WTC11 (cell line): ENCODE measurements around the gene GIGYF2. TPM values are rescaled to one million over a fixed set of nuclear protein-coding genes. Genes with fewer than 3 reads are reported as not detected.
"Not testable (repeated sequence)": the region's sequence is repeated elsewhere in the genome, so short reads cannot be mapped to it uniquely, and the experiment has no call there.

Experiments used
- ATAC-seq: fragments of 200-7000 bp; cut with Tn5 transposase; 2 replicates; pipeline ENCODE4 v1.10.0; 2021; ENCODE audit warnings: mild to moderate bottlenecking, moderate library complexity
- CTCF ChIA-PET: fragments of 300-600 bp; sonication (Branson Sonifier 250); formaldehyde crosslinking; loops from one replicate; lab custom pipeline; 2021; ENCODE audit warnings: antibody characterized with exemption; lab: Charles Lee
- POLR2A ChIA-PET: fragments of 350-600 bp; sonication (Branson Sonifier 250); formaldehyde crosslinking; loops from one replicate; lab custom pipeline; 2021; ENCODE audit warnings: antibody characterized with exemption; lab: Charles Lee
- DNase-seq: peaks from one replicate; pipeline ENCODE4 v3.0.0; 2021; ENCODE audit warnings: low spot score
- H3K27ac Mint-ChIP-seq: 2 replicates; pipeline ENCODE4 v1.8.0; 2021; ENCODE audit warnings: mixed read lengths
- H3K27me3 Mint-ChIP-seq: 2 replicates; pipeline ENCODE4 v1.8.0; 2021; ENCODE audit warnings: low read depth, mild to moderate bottlenecking, moderate library complexity, mixed read lengths
- H3K36me3 Mint-ChIP-seq: 2 replicates; pipeline ENCODE4 v1.8.0; 2021; ENCODE audit warnings: mixed read lengths
- H3K4me1 Mint-ChIP-seq: 2 replicates; pipeline ENCODE4 v1.8.0; 2022; ENCODE audit warnings: mixed read lengths
- H3K4me3 Mint-ChIP-seq: 2 replicates; pipeline ENCODE4 v1.8.0; 2021; ENCODE audit warnings: mild to moderate bottlenecking, moderate library complexity, mixed read lengths
- H3K9me3 Mint-ChIP-seq: 2 replicates; pipeline ENCODE4 v1.8.0; 2021; ENCODE audit warnings: mixed read lengths
- CREB1 ChIP-seq: sonication (generic); formaldehyde crosslinking; IDR thresholded peaks from 2 replicates; pipeline ENCODE4 v1.8.0; 2023; ENCODE audit warnings: mild to moderate bottlenecking, missing genetic modification reagents
- CREM ChIP-seq: sonication (generic); formaldehyde crosslinking; IDR thresholded peaks from 2 replicates; pipeline ENCODE4 v1.8.1; 2022; ENCODE audit warnings: mild to moderate bottlenecking, missing genetic modification reagents, moderate library complexity
- EMX1 ChIP-seq: fragments of 250-450 bp; sonication (Bioruptor Pico); IDR thresholded peaks from 2 replicates; pipeline ENCODE4 v1.8.0; 2021; ENCODE audit warnings: mild to moderate bottlenecking
- ETV6 ChIP-seq: sonication (generic); formaldehyde crosslinking; IDR thresholded peaks from 2 replicates; pipeline ENCODE4 v1.8.1; 2022; ENCODE audit warnings: mild to moderate bottlenecking, missing genetic modification reagents
- FOXP1 ChIP-seq: sonication (generic); formaldehyde crosslinking; IDR thresholded peaks from 2 replicates; pipeline ENCODE4 v1.8.0; 2022; ENCODE audit warnings: missing genetic modification reagents, mild to moderate bottlenecking, moderate library complexity, borderline replicate concordance
- NR2C2 ChIP-seq: sonication (generic); formaldehyde crosslinking; IDR thresholded peaks from 2 replicates; pipeline ENCODE4 v1.8.0; 2022; ENCODE audit warnings: mild to moderate bottlenecking, missing genetic modification reagents
- SMAD3 ChIP-seq: sonication (generic); formaldehyde crosslinking; IDR thresholded peaks from 2 replicates; pipeline ENCODE4 v1.8.0; 2022; ENCODE audit warnings: missing genetic modification reagents, mild to moderate bottlenecking, borderline replicate concordance
- SP1 ChIP-seq: sonication (generic); formaldehyde crosslinking; conservative IDR thresholded peaks from 2 replicates; pipeline ENCODE4 v1.8.1; 2022; ENCODE audit warnings: missing genetic modification reagents
- ZBTB21 ChIP-seq: sonication (generic); formaldehyde crosslinking; IDR thresholded peaks from 2 replicates; pipeline ENCODE4 v1.8.1; 2023; ENCODE audit warnings: mild to moderate bottlenecking, missing genetic modification reagents, borderline replicate concordance
- ZNF263 ChIP-seq: sonication (generic); formaldehyde crosslinking; IDR thresholded peaks from 2 replicates; pipeline ENCODE4 v1.8.1; 2022; ENCODE audit warnings: low read depth, mild to moderate bottlenecking, moderate library complexity, missing genetic modification reagents
- ZNF396 ChIP-seq: fragments of 250-450 bp; sonication (Bioruptor Pico); IDR thresholded peaks from 2 replicates; pipeline ENCODE4 v1.8.0; 2021; ENCODE audit warnings: mild to moderate bottlenecking, moderate library complexity, borderline replicate concordance
- ZNF423 ChIP-seq: fragments of 250-450 bp; sonication (Bioruptor Pico); IDR thresholded peaks from 2 replicates; pipeline ENCODE4 v2.1.2; 2022; ENCODE audit warnings: mild to moderate bottlenecking, moderate library complexity
- total RNA-seq: library from RNA; stranded (reverse); gene quantifications from 3 replicates; pipeline ENCODE4 v1.2.3, GENCODE V29; 2021
- TF ChIP-seq, protein P1 (sequence below): sonication (generic); formaldehyde crosslinking; conservative IDR thresholded peaks from 2 replicates; pipeline ENCODE4 v1.8.1; 2022; ENCODE audit warnings: mild to moderate bottlenecking, missing genetic modification reagents
- TF ChIP-seq, protein P2 (sequence below): sonication (generic); formaldehyde crosslinking; IDR thresholded peaks from 2 replicates; pipeline ENCODE4 v1.8.1; 2022; ENCODE audit warnings: mild to moderate bottlenecking, missing genetic modification reagents, moderate library complexity, borderline replicate concordance
- TF ChIP-seq, protein P3 (sequence below): sonication (generic); formaldehyde crosslinking; IDR thresholded peaks from 2 replicates; pipeline ENCODE4 v1.8.1; 2023; ENCODE audit warnings: mild to moderate bottlenecking, moderate library complexity, missing genetic modification reagents
- TF ChIP-seq, protein P4 (sequence below): sonication (generic); formaldehyde crosslinking; IDR thresholded peaks from 2 replicates; pipeline ENCODE4 v1.8.1; 2023; ENCODE audit warnings: mild to moderate bottlenecking, missing genetic modification reagents, moderate library complexity
- TF ChIP-seq, protein P5 (sequence below): sonication (generic); formaldehyde crosslinking; IDR thresholded peaks from 2 replicates; pipeline ENCODE4 v1.8.0; 2022; ENCODE audit warnings: mild to moderate bottlenecking, missing genetic modification reagents
- TF ChIP-seq, protein P6 (sequence below): sonication (generic); formaldehyde crosslinking; IDR thresholded peaks from 2 replicates; pipeline ENCODE4 v1.8.1; 2022; ENCODE audit warnings: low read depth, mild to moderate bottlenecking, moderate library complexity, missing genetic modification reagents, borderline replicate concordance

GIGYF2 gene
- total RNA-seq, 1 experiment from 2014 or later, result 53.1 TPM

DNA sequence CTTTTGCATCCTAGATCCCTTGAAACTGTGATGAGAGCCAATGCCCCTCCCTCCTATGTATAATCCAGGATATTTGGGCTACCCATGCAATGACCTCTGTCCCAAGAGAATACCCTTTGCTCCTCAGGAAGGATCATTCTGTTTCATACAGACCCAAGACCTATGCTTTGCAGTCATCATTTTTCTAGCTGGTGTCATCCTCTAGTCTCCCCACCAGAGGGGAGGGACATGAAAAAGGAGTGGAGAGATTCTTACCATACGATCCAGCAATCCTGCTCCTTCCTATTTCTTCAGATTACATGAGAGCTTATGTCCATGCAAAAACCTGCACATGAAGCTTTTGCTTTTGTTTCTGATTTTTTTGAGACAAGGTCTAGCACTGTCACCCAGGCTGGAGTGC, 13.8 kb upstream of the GIGYF2 start (continued):
- TF ChIP-seq ZBTB21 (no peak), ETV6 (no peak), CREM (no peak), EMX1 (no peak), NR2C2 (CRISPR knock-in tag) (no peak), SMAD3 (CRISPR knock-in tag) (no peak), ZNF263 (no peak), ZNF396 (CRISPR knock-in tag) (no peak)
- TF ChIP-seq, protein P1, sequence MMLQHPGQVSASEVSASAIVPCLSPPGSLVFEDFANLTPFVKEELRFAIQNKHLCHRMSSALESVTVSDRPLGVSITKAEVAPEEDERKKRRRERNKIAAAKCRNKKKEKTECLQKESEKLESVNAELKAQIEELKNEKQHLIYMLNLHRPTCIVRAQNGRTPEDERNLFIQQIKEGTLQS, result no peak
- TF ChIP-seq, protein P2, sequence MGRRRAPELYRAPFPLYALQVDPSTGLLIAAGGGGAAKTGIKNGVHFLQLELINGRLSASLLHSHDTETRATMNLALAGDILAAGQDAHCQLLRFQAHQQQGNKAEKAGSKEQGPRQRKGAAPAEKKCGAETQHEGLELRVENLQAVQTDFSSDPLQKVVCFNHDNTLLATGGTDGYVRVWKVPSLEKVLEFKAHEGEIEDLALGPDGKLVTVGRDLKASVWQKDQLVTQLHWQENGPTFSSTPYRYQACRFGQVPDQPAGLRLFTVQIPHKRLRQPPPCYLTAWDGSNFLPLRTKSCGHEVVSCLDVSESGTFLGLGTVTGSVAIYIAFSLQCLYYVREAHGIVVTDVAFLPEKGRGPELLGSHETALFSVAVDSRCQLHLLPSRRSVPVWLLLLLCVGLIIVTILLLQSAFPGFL (CRISPR knock-in tag), result no peak
- TF ChIP-seq, protein P3, sequence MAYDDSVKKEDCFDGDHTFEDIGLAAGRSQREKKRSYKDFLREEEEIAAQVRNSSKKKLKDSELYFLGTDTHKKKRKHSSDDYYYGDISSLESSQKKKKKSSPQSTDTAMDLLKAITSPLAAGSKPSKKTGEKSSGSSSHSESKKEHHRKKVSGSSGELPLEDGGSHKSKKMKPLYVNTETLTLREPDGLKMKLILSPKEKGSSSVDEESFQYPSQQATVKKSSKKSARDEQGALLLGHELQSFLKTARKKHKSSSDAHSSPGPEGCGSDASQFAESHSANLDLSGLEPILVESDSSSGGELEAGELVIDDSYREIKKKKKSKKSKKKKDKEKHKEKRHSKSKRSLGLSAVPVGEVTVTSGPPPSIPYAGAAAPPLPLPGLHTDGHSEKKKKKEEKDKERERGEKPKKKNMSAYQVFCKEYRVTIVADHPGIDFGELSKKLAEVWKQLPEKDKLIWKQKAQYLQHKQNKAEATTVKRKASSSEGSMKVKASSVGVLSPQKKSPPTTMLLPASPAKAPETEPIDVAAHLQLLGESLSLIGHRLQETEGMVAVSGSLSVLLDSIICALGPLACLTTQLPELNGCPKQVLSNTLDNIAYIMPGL (CRISPR knock-in tag), result no peak

DNA sequence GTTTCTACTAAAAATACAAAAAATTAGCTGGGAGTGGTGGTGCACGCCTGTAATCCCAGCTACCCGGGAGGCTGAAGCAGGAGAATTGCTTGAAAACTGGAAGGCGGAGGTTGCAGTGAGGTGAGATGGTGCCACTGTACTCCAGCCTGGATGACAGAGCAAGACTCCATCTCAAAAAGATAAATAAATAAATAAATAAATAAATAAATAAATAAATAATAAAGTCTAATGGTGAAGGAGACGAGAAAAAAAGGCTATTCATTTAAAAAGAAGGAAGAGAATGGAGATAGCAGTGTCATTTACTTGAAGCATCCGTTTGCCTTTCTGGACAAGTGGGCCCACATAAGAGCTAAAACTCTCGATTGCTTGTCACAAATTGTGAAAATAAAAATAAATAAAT, 11.7 kb upstream of the GIGYF2 start:
- H3K4me1 Mint-ChIP-seq, POLR2A ChIA-PET, H3K27me3 Mint-ChIP-seq, ATAC-seq, DNase-seq, H3K9me3 Mint-ChIP-seq, H3K4me3 Mint-ChIP-seq, H3K27ac Mint-ChIP-seq, H3K36me3 Mint-ChIP-seq: not testable (repeated sequence)
- CTCF ChIA-PET, result interaction anchor here (1.0 kb wide), 1 partner anchor 12 kb away, joined by 3 read pairs; the partner anchor contains the start of gene GIGYF2

DNA sequence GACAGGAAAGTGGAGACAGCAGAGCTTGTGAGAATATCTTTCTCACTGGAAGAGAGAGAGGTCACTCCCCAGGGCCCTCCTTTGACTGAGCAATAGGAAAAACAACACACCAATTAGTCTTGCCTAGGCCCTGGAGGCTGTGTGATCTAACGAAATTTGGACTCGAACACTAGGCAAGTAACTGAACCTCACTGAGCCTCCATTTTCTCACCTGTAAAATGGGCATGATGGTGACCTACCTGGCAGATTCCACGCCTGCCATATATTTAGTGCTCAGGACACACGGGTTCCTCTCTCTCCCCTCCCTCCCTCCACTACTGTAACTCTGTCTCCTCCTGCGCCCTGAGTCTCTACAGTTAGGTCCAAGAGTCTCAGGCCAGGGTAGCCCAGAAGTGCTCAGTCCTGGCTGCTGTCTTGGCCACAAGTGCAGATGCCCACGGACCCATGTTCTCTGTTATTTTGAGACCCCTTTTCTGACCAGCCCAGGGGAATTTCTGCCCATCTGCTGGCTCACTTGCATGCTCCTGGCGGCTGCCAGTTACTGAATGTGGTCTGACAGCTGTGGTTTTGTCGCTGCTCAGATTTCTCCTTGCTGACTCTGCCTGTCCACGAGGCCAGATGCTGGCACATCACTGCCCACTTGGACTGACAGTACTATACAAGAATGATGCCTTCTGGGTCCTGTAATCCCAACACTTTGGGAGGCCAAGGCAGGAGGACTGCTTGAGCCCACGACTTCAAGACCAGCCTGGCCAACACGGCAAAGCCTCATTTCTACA, 9.6 kb upstream of the GIGYF2 start:
- Mint-ChIP-seq H3K4me1 (no peaks in the 10 kb centered on the region), H3K27me3 (no peaks in the 10 kb centered on the region; the same call in 1 of the 2 replicates), H3K4me3 (no peak overlapping the region), H3K9me3 (no peaks in the 10 kb centered on the region), H3K27ac (no peak overlapping the region), H3K36me3 (no peaks in the 10 kb centered on the region)
- POLR2A ChIA-PET, result no interaction called here
- no peak for DNase-seq
- TF ChIP-seq SP1 (CRISPR knock-in tag) (no peak), ZNF423 (CRISPR knock-in tag) (no peak), CREB1 (no peak), FOXP1 (CRISPR knock-in tag) (no peak)
- TF ChIP-seq, protein P4, sequence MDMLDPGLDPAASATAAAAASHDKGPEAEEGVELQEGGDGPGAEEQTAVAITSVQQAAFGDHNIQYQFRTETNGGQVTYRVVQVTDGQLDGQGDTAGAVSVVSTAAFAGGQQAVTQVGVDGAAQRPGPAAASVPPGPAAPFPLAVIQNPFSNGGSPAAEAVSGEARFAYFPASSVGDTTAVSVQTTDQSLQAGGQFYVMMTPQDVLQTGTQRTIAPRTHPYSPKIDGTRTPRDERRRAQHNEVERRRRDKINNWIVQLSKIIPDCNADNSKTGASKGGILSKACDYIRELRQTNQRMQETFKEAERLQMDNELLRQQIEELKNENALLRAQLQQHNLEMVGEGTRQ (CRISPR knock-in tag), result no peak
- TF ChIP-seq, protein P5, sequence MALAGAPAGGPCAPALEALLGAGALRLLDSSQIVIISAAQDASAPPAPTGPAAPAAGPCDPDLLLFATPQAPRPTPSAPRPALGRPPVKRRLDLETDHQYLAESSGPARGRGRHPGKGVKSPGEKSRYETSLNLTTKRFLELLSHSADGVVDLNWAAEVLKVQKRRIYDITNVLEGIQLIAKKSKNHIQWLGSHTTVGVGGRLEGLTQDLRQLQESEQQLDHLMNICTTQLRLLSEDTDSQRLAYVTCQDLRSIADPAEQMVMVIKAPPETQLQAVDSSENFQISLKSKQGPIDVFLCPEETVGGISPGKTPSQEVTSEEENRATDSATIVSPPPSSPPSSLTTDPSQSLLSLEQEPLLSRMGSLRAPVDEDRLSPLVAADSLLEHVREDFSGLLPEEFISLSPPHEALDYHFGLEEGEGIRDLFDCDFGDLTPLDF (CRISPR knock-in tag), result no peak
- TF ChIP-seq, protein P2 (CRISPR knock-in tag), result no peak
- TF ChIP-seq, protein P6, sequence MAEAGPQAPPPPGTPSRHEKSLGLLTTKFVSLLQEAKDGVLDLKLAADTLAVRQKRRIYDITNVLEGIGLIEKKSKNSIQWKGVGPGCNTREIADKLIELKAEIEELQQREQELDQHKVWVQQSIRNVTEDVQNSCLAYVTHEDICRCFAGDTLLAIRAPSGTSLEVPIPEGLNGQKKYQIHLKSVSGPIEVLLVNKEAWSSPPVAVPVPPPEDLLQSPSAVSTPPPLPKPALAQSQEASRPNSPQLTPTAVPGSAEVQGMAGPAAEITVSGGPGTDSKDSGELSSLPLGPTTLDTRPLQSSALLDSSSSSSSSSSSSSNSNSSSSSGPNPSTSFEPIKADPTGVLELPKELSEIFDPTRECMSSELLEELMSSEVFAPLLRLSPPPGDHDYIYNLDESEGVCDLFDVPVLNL (CRISPR knock-in tag), result no peak
- ATAC-seq, result no peak
- CTCF ChIA-PET, result interaction anchor here (0.7 to 1.5 kb wide), 3 partner anchors 9 to 296 kb away, joined by 3 to 5 read pairs (median 4); partner anchors contain the start of gene GIGYF2
